ENCODE results near the gene TIGD6.

DNA sequence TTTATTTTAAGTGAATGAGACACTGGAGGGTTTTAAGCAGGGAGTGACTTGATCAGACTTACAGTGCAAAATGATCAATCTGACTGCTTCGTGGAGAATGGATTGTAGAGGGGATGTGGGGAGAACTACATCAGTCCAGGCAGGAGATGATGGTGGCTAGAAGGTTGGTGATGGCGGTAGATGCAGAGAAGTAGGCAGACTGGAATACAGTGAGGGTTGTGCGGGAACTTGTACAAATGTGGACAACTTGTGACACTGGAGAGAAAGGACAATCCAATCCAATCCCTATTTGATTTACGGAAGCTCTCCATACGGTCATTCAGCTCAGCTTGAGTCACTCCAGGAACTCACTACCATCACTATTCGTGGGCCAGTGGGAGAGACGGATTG is 593 bp downstream of the TIGD6 start:
- TF ChIP-seq POLR2AphosphoS2 (IDR thresholded peaks at IDR 0.05; ENCODE audit: low read depth, low read length) (no peak), TCF7 (IDR thresholded peaks at IDR 0.05; ENCODE audit: borderline replicate concordance) (no peak)
- TF ChIP-seq, protein P1, sequence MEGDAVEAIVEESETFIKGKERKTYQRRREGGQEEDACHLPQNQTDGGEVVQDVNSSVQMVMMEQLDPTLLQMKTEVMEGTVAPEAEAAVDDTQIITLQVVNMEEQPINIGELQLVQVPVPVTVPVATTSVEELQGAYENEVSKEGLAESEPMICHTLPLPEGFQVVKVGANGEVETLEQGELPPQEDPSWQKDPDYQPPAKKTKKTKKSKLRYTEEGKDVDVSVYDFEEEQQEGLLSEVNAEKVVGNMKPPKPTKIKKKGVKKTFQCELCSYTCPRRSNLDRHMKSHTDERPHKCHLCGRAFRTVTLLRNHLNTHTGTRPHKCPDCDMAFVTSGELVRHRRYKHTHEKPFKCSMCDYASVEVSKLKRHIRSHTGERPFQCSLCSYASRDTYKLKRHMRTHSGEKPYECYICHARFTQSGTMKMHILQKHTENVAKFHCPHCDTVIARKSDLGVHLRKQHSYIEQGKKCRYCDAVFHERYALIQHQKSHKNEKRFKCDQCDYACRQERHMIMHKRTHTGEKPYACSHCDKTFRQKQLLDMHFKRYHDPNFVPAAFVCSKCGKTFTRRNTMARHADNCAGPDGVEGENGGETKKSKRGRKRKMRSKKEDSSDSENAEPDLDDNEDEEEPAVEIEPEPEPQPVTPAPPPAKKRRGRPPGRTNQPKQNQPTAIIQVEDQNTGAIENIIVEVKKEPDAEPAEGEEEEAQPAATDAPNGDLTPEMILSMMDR (IDR thresholded peaks at IDR 0.05 in 2 of 3, conservative IDR thresholded peaks at IDR 0.05 in 1 of 3; ENCODE audit: control insufficient read depth in 2 of 3, extremely low read depth in 1 of 3, insufficient read depth in 1 of 3, low read depth in 3 of 3, low read length in 3 of 3) = no peak

Measured in GM12878 (cell line).